Mucosa of descending colon (tissue), 3 donors: ENCODE data around the gene PDCD4. TPM values are rescaled to one million over a fixed set of nuclear protein-coding genes. Genes with fewer than 3 reads are reported as not detected.
A peak's percentile ranks its signal among the peaks of the same experiment; 100 is the strongest.

Experiments
- ATAC-seq: fragments of 200-7000 bp; cut with Tn5 transposase; one replicate; pipeline ENCODE4 v1.9.1; 2020; ENCODE audit warnings: mild to moderate bottlenecking, moderate library complexity
- DNase-seq, 3 donors: peaks; one replicate each; pipeline ENCODE4 v3.0.0-alpha.2; 2020
- H3K36me3 ChIP-seq: fragments of 200-600 bp; one replicate; pipeline ENCODE4 v1.8.0; 2021; ENCODE audit warnings: low read depth, mild to moderate bottlenecking
- H3K4me1 ChIP-seq: fragments of 200-600 bp; one replicate; pipeline ENCODE4 v1.8.0; 2021; ENCODE audit warnings: low read depth, mild to moderate bottlenecking
- H3K4me3 ChIP-seq: fragments of 200-600 bp; one replicate; pipeline ENCODE4 v1.8.0; 2021; ENCODE audit warnings: mild to moderate bottlenecking
- H3K9me3 ChIP-seq: fragments of 200-600 bp; one replicate; pipeline ENCODE4 v1.8.0; 2021; ENCODE audit warnings: mild to moderate bottlenecking
- CTCF ChIP-seq: fragments of 200-600 bp; IDR thresholded peaks from one replicate; pipeline ENCODE4 v1.8.0; 2022; ENCODE audit warnings: antibody characterized with exemption, mild to moderate bottlenecking
- intact Hi-C, 2 donors: fragments of 100-400 bp; cut with DNase I in 1 of 2; cut with micrococcal nuclease in 1 of 2; formaldehyde crosslinking; loops; one replicate each; pipeline versions ENCODE4 v1.11.0 to v1.11.1; 2022; cut with DNase I, micrococcal nuclease
- total RNA-seq, 3 donors: library from RNA; stranded (reverse); fragmentation: NEBNext Ultra II Directional in 2 of 3; extraction: Animal tissue kit (Norgen Biotek cat#: 25700) in 2 of 3; gene quantifications; one replicate each; pipeline versions ENCODE4 v1.2.1 to v1.2.4, GENCODE V29; 2021 to 2023
- donor health status: DM: no; HTN: no; CAD: no; lungs with moderate emphysema.
- donor health status: DM: no; HTN: no; CAD: no.
- donor health status: DM: no; HTN: yes; CAD: no.

Gene PDCD4
- total RNA-seq, 3 donors from 2014 or later: 290 to 605 (median 528) TPM

DNA sequence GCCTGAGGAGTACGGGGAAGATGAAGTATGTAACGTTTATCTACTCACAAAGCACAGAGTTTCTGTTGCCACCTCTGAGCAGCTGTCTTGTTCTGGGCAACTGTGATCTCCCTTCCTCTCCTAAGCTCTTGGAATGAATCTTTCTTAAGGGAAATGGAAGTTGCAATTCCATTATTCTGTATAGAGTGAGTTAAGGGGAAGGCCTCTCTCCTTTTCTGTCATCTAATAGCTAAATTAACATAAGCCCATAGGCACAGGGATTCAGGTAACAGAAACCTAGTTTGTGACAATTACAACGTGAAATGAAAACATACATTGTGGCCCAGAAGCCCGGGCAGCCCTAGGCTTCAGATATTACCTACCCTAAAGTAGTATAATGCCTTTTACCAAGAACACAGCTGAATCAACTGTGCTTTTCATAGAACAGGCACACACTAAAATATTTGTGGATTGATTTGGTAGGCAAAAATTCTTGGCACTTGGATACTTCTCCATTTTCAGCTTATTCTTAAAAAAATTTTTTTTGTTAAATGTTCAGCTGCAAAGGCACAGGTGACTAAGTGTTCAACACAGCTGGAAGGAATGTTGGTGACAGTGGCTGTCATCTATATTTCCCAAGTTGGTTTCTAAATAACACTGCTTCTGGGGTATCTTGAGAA lies 3.8 kb upstream of the PDCD4 start:
- DNase-seq (no peak), ATAC-seq (no peak)
- no peak for TF ChIP-seq CTCF
- no peak overlapping the region for H3K4me3 ChIP-seq
- H3K36me3 ChIP-seq: no peaks in the 10 kb centered on the region
- H3K4me1 ChIP-seq: peaks cover 46% of the 10 kb centered on the region
- intact Hi-C loops: no loop called here
- no peaks in the 10 kb centered on the region for H3K9me3 ChIP-seq

- Histone ChIP-seq H3K4me1 (peaks cover 43% of the 10 kb centered on the region), H3K4me3 (no peak overlapping the region), H3K9me3 (no peaks in the 10 kb centered on the region), H3K36me3 (no peaks in the 10 kb centered on the region)
- no peak for TF ChIP-seq CTCF
- no peak for ATAC-seq
- intact Hi-C loops: no loop called here
- DNase-seq: peak in 1 of 3 donors; percentile 56
These were observed 2.7 kb upstream of the PDCD4 start for GRCh38 chr10:110868981-110869380.

DNA sequence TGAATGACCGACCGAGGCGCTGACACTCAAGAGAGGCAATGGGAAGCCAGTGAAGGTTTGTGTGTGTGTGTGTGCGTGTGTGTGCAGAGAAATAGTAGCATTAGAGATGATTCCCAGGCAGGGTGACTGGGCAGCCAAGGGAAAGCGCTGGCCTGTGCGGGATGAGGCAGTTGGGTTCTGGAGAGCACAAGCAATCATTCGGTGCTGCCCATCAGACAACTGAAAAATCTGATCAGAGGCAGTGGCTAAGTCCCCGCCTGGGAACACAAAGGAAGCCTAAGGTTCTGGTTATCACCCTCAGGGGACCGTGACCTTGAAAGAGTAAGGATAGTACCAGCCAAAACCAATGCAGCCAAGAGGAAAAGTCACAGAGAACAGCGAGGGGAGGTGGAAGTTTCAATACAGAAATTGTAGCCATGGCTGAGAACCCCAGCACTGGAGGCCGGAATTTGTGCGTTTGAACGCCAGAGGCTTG lies 868 bp upstream of the PDCD4 start:
- H3K4me1 ChIP-seq: peaks cover 42% of the 10 kb centered on the region
- no peak overlapping the region for H3K4me3 ChIP-seq
- TF ChIP-seq CTCF: no peak
- peak in 1 of 3 donors; percentile 39 for DNase-seq
- H3K9me3 ChIP-seq: no peaks in the 10 kb centered on the region
- intact Hi-C loops: loop anchor here (10.0 kb wide), 2 partner anchors 46 to 66 kb away; no protein-coding TSS in a partner anchor
- no peak for ATAC-seq
- no peaks in the 10 kb centered on the region for H3K36me3 ChIP-seq

DNA sequence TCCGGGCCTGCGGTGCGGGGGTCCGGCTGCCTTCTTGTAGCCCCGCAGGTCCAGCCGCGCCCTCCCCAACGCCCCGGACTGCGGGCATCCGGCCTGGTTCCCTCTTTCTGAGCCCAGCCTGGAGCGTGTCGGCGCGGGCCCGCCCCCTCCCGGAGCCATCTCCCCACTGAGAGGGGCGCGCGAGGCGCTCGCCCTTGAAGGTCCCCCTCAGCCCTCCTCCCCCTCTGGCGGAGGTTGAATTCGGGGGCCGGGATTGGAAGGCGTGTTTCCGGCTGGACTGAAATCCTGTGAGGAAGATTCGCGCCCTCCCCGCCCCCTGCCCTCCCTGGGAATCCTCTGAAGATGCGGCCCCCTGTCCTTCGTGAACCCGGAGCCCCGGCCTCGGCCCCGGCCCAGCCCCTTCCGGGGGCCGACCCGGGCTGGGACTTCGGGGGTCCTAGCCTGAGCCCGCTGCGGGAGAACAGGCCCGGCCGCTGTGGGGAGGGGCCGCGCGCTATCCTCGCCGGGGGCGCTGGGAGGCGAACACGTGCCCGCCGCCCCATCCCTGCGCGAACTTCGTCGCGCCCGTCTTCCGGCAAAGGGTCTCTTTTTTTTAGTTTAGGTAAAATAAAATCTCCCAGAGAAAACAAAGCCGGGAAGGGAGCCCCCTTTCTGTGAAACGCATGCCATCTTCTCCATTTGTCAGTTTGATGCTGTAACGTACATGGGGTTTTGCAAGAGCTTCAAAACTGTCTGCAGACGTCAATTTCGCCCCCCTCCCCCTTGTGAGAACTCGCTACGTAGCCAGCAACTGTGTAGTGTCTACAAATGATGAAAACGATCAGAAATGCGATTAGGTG lies 636 bp downstream of the PDCD4 start:
- H3K4me3 ChIP-seq: peak overlapping the region; percentile 90
- H3K36me3 ChIP-seq: no peaks in the 10 kb centered on the region
- DNase-seq (peak; percentile 77 to 89 (median 83)), ATAC-seq (peak; percentile 72)
- H3K9me3 ChIP-seq: no peaks in the 10 kb centered on the region
- intact Hi-C loops: loop anchor here (10.0 kb wide), 2 partner anchors 48 to 68 kb away; no protein-coding TSS in a partner anchor
- peaks cover 40% of the 10 kb centered on the region for H3K4me1 ChIP-seq
- no peak for TF ChIP-seq CTCF

DNA sequence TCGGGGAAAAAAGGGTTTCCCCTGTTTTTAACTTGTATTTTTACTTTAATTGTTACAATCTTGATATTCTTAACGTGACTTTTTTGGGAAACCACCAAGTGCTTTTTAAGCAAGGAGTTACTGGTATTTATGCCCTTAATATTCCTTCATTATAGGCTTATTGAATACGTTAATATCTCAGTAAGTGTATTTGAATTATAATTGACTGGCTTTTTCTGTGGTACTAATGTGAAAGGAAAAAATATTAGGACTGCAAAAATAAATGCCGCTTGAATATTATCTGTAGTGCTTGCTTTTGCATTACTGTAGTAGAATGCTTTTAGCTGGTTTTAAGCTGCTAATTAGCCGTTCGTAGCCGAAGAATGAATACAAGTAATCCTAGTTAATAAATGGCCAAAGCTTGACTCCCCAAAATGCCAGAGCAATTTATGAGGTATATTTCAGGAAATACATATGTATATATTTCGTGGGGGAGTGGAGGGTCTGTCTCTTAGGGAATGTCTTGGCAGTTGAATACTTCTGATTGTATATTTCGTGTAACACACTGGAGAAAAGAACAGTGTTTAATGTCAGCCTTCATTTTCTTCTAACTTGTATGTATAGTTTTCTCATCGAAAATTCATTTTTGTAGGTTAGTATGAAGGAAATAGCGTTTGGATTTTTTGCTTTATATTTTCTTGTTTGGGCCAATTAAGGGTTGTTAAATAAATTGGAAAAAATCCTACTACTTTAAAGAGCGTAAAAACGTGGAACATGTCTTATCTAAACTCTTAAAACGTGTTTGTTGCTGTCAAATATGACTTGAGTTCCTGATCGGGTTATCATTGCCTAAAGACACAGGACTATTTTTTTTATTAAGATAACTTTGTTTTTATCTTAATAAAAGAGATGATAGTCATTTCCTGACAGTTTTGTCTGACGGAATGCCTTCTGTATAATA lies 1.5 kb downstream of the PDCD4 start:
- peaks cover 40% of the 10 kb centered on the region for H3K4me1 ChIP-seq
- H3K36me3 ChIP-seq: no peaks in the 10 kb centered on the region
- intact Hi-C loops: loop anchor here (10.0 kb wide), 2 partner anchors 48 to 68 kb away; no protein-coding TSS in a partner anchor
- H3K4me3 ChIP-seq: peak overlapping the region; percentile 90
- TF ChIP-seq CTCF: no peak
- DNase-seq (no peak), ATAC-seq (no peak)
- H3K9me3 ChIP-seq: no peaks in the 10 kb centered on the region
